Vagina (tissue), 2 donors: Measurements from ENCODE around the gene FOXP4. TPM values are rescaled to one million over a fixed set of nuclear protein-coding genes. Genes with fewer than 3 reads are reported as not detected.
A peak's percentile ranks its signal among the peaks of the same experiment; 100 is the strongest.

ENCODE experiments used
- DNase-seq, 2 donors: peaks; one replicate each; pipeline ENCODE4 v3.0.0-alpha.2; 2017; ENCODE audit errors: extremely low spot score in 2 of 2
- H3K27ac ChIP-seq: fragments of 200-600 bp; sonication (generic); one replicate; pipeline ENCODE4 v1.5.1; 2019
- H3K27me3 ChIP-seq: fragments of 200-600 bp; sonication (generic); one replicate; pipeline ENCODE4 v1.5.1; 2019
- H3K36me3 ChIP-seq, 2 donors: fragments of 200-600 bp; sonication (generic); one replicate each; pipeline ENCODE4 v1.5.1; 2017 to 2019
- H3K4me1 ChIP-seq: fragments of 200-600 bp; sonication (generic); one replicate; pipeline ENCODE4 v1.5.1; 2019
- H3K4me3 ChIP-seq, 2 donors: fragments of 200-600 bp; sonication (generic); 1 replicate in 1 of 2; 2 replicates in 1 of 2; pipeline ENCODE4 v1.5.1; 2016 to 2019
- H3K9me3 ChIP-seq: fragments of 200-600 bp; sonication (generic); one replicate; pipeline ENCODE4 v1.5.1; 2019
- CTCF ChIP-seq, 3 experiments: fragments of 450-650 bp in 2 of 3; fragments of 200-600 bp in 1 of 3; sonication (generic) in 1 of 3; IDR thresholded peaks; one replicate each; pipeline ENCODE4 v1.5.1; 2017 to 2019; ENCODE audit warnings: antibody characterized with exemption in 3 of 3, mild to moderate bottlenecking in 2 of 3, moderate library complexity in 2 of 3
- POLR2A ChIP-seq, 2 donors: fragments of 450-650 bp; IDR thresholded peaks; one replicate each; pipeline ENCODE4 v1.6.1; 2017; ENCODE audit warnings: antibody characterized with exemption in 2 of 2, mild to moderate bottlenecking in 2 of 2, moderate library complexity in 2 of 2
- POLR2AphosphoS5 ChIP-seq, 2 donors: sonication (generic); formaldehyde crosslinking; IDR thresholded peaks; one replicate each; pipeline ENCODE4 v1.9.0; 2017; ENCODE audit warnings: antibody characterized with exemption in 2 of 2, mild to moderate bottlenecking in 2 of 2, low read depth in 1 of 2; ENCODE audit not compliant: insufficient read depth in 1 of 2
- intact Hi-C: fragments of 100-400 bp; cut with DNase I; formaldehyde crosslinking; loops from one replicate; pipeline ENCODE4 v1.15.1; 2023
- total RNA-seq: library from RNA; depleted of rRNA; stranded (reverse); fragments of >200 nt; gene quantifications from one replicate; pipeline ENCODE4 v1.2.3, GENCODE V29; 2016

The FOXP4 gene
- total RNA-seq, 1 donor from 2014 or later, result 7.4 TPM

- H3K9me3 ChIP-seq, result no peaks in the 10 kb centered on the region
- no peak overlapping the region for H3K4me3 ChIP-seq
- no peaks in the 10 kb centered on the region for H3K27me3 ChIP-seq
- TF ChIP-seq POLR2A (IDR thresholded peaks at IDR 0.05) (no peak), POLR2AphosphoS5 (IDR thresholded peaks at IDR 0.05; ENCODE audit: insufficient read depth in 1 of 2, low read depth in 1 of 2) (no peak), CTCF (IDR thresholded peaks at IDR 0.05) (no peak)
- no peak overlapping the region for H3K27ac ChIP-seq
- H3K4me1 ChIP-seq, result peaks cover 14% of the 10 kb centered on the region
- peaks cover 0 to 8% of the 10 kb centered on the region in 2 donors for H3K36me3 ChIP-seq
- DNase-seq, result no peak
- intact Hi-C loops, result no loop called here
Observed at GRCh38 chr6:41557335-41557734, 11.2 kb downstream of the FOXP4 start.

- intact Hi-C loops, result no loop called here
- Histone ChIP-seq H3K4me1 (peaks cover 14% of the 10 kb centered on the region), H3K9me3 (no peaks in the 10 kb centered on the region), H3K36me3 (peaks cover 0 to 1% of the 10 kb centered on the region in 2 donors), H3K4me3 (no peak overlapping the region), H3K27ac (no peak overlapping the region), H3K27me3 (no peaks in the 10 kb centered on the region)
- TF ChIP-seq POLR2A (IDR thresholded peaks at IDR 0.05), result no peak
- TF ChIP-seq CTCF (IDR thresholded peaks at IDR 0.05), result no peak
- TF ChIP-seq POLR2AphosphoS5 (IDR thresholded peaks at IDR 0.05; ENCODE audit: insufficient read depth in 1 of 2, low read depth in 1 of 2), result no peak
- no peak for DNase-seq
Observed at GRCh38 chr6:41558033-41558807, 12.0 kb downstream of the FOXP4 start.

GRCh38 chr6:41559655-41560427, 13.7 kb downstream of the FOXP4 start:
- H3K27me3 ChIP-seq, result no peaks in the 10 kb centered on the region
- H3K4me1 ChIP-seq, result peaks cover 14% of the 10 kb centered on the region
- intact Hi-C loops, result no loop called here

GRCh38 chr6:41560431-41561192, 14.4 kb downstream of the FOXP4 start:
- H3K36me3 ChIP-seq, result no peaks in the 10 kb centered on the region
- H3K27me3 ChIP-seq, result no peaks in the 10 kb centered on the region
- no peak for DNase-seq
- TF ChIP-seq POLR2AphosphoS5 (IDR thresholded peaks at IDR 0.05; ENCODE audit: insufficient read depth in 1 of 2, low read depth in 1 of 2) (peak in 1 of 2 donors; percentile 51), CTCF (IDR thresholded peaks at IDR 0.05) (no peak)
- no peaks in the 10 kb centered on the region for H3K9me3 ChIP-seq
- H3K4me3 ChIP-seq, result peak overlapping the region; percentile 40 to 44
- H3K4me1 ChIP-seq, result peaks cover 14% of the 10 kb centered on the region
- no peak overlapping the region for H3K27ac ChIP-seq
- intact Hi-C loops, result no loop called here

More at GRCh38 chr6:41559655-41560427, 13.7 kb downstream of the FOXP4 start:
- H3K9me3 ChIP-seq, result no peaks in the 10 kb centered on the region
- H3K36me3 ChIP-seq, result no peaks in the 10 kb centered on the region
- no peak for DNase-seq
- TF ChIP-seq POLR2AphosphoS5 (IDR thresholded peaks at IDR 0.05; ENCODE audit: insufficient read depth in 1 of 2, low read depth in 1 of 2) (no peak), POLR2A (IDR thresholded peaks at IDR 0.05) (no peak), CTCF (IDR thresholded peaks at IDR 0.05) (no peak)
- H3K4me3 ChIP-seq, result peak overlapping the region; percentile 40 to 44
- no peak overlapping the region for H3K27ac ChIP-seq
